CD4-positive, alpha-beta T cell (primary cell): ENCODE results near the gene EMC9. TPM values are rescaled to one million over a fixed set of nuclear protein-coding genes. Genes with fewer than 3 reads are reported as not detected.
A peak's percentile ranks its signal among the peaks of the same experiment; 100 is the strongest.
"Not testable (repeated sequence)": the region's sequence is repeated elsewhere in the genome, so short reads cannot be mapped to it uniquely, and the experiment has no call there.

ENCODE experiments used
- ATAC-seq: fragments of 200-7000 bp; cut with Tn5 transposase; one replicate; pipeline ENCODE4 v1.10.0; 2022; ENCODE audit warnings: mild to moderate bottlenecking; ENCODE audit not compliant: poor library complexity
- CTCF ChIA-PET: fragments of 350-600 bp; sonication (Branson Sonifier 250); formaldehyde crosslinking; loops from one replicate; lab custom pipeline; 2021; ENCODE audit warnings: antibody characterized with exemption, inconsistent platforms; lab: Charles Lee
- POLR2A ChIA-PET: fragments of 350-600 bp; sonication (Branson Sonifier 250); formaldehyde crosslinking; loops from one replicate; lab custom pipeline; 2021; ENCODE audit warnings: antibody characterized with exemption, inconsistent platforms; lab: Charles Lee
- DNase-seq, 14 experiments: peaks; one replicate each; pipeline ENCODE4 v3.0.0-alpha.2; 2013 to 2020; ENCODE audit warnings: mixed read lengths in 2 of 14
- H3K27ac ChIP-seq, 2 donors: one replicate each; pipeline versions ENCODE4 v1.5.1 to v1.7.0; 2013; ENCODE audit warnings: low read length in 2 of 2, low read depth in 1 of 2, mild to moderate bottlenecking in 1 of 2
- H3K27me3 ChIP-seq, 2 experiments: 1 replicate in 1 of 2; 2 replicates in 1 of 2; pipeline versions ENCODE4 v1.6.1 to v1.7.0; 2013; ENCODE audit warnings: low read length in 2 of 2, control low read depth in 1 of 2, mild to moderate bottlenecking in 1 of 2, moderate library complexity in 1 of 2; ENCODE audit not compliant: insufficient read depth in 2 of 2, control insufficient read depth in 1 of 2
- H3K36me3 ChIP-seq: one replicate; pipeline ENCODE4 v1.6.1; 2013; ENCODE audit warnings: low read length, control low read depth; ENCODE audit not compliant: insufficient read depth
- H3K4me1 ChIP-seq: one replicate; pipeline ENCODE4 v1.6.1; 2013; ENCODE audit warnings: low read length, control low read depth; ENCODE audit not compliant: insufficient read depth
- H3K4me3 ChIP-seq: one replicate; pipeline ENCODE4 v1.5.1; 2013; ENCODE audit warnings: mild to moderate bottlenecking, low read length, moderate library complexity
- H3K9me3 ChIP-seq, 2 experiments: 1 replicate in 1 of 2; 2 replicates in 1 of 2; pipeline versions ENCODE4 v1.6.1 to v1.7.0; 2013; ENCODE audit warnings: low read length in 2 of 2, mild to moderate bottlenecking in 2 of 2, control low read depth in 1 of 2, moderate library complexity in 1 of 2; ENCODE audit not compliant: control insufficient read depth in 1 of 2, insufficient read depth in 1 of 2
- H3K27ac Mint-ChIP-seq: one replicate; pipeline ENCODE4 v1.8.0; 2020; ENCODE audit warnings: mixed read lengths
- H3K27me3 Mint-ChIP-seq: one replicate; pipeline ENCODE4 v1.8.0; 2021; ENCODE audit warnings: mixed read lengths
- H3K36me3 Mint-ChIP-seq: one replicate; pipeline ENCODE4 v1.8.0; 2021; ENCODE audit warnings: low read depth, mixed read lengths
- H3K4me1 Mint-ChIP-seq: one replicate; pipeline ENCODE4 v1.8.0; 2021; ENCODE audit warnings: low read depth, mixed read lengths
- H3K4me3 Mint-ChIP-seq: one replicate; pipeline ENCODE4 v1.8.0; 2020; ENCODE audit warnings: mild to moderate bottlenecking, mixed read lengths
- H3K9me3 Mint-ChIP-seq: one replicate; pipeline ENCODE4 v1.8.0; 2020; ENCODE audit warnings: mixed read lengths
- intact Hi-C, 2 experiments: fragments of 100-400 bp; cut with DNase I in 1 of 2; cut with micrococcal nuclease in 1 of 2; formaldehyde crosslinking; loops; one replicate each; pipeline versions ENCODE4 v1.15.1 to v1.9.0; 2023 to 2025; cut with DNase I, micrococcal nuclease
- total RNA-seq, 174 experiments: library from RNA in 2 of 174; stranded (reverse) in 2 of 174; gene quantifications; one replicate each; pipeline ENCODE4 v1.2.3 and lab custom pipeline; 2021 to 2026
- TF ChIP-seq, protein P1 (sequence below): fragments of 200-600 bp; IDR thresholded peaks from one replicate; pipeline ENCODE4 v1.8.0; 2022; ENCODE audit warnings: antibody characterized with exemption, mild to moderate bottlenecking

EMC9 gene
- total RNA-seq, 2 experiments from 2014 or later: 11.8 to 13.1 TPM

- H3K4me1 ChIP-seq: peaks cover 25% of the 10 kb centered on the region
- H3K27ac Mint-ChIP-seq: peak overlapping the region; percentile 95
- H3K9me3 Mint-ChIP-seq: no peaks in the 10 kb centered on the region
- H3K4me1 Mint-ChIP-seq: peaks cover 13% of the 10 kb centered on the region
- H3K4me3 Mint-ChIP-seq: no peak overlapping the region
- CTCF ChIA-PET: interaction anchor here (0.7 to 5.3 kb wide), 6 partner anchors 20 to 104 kb away, joined by 3 to 48 read pairs (median 13); partner anchors contain the start of genes EMC9, IRF9, PSME2 and RNF31
- TF ChIP-seq, protein P1, sequence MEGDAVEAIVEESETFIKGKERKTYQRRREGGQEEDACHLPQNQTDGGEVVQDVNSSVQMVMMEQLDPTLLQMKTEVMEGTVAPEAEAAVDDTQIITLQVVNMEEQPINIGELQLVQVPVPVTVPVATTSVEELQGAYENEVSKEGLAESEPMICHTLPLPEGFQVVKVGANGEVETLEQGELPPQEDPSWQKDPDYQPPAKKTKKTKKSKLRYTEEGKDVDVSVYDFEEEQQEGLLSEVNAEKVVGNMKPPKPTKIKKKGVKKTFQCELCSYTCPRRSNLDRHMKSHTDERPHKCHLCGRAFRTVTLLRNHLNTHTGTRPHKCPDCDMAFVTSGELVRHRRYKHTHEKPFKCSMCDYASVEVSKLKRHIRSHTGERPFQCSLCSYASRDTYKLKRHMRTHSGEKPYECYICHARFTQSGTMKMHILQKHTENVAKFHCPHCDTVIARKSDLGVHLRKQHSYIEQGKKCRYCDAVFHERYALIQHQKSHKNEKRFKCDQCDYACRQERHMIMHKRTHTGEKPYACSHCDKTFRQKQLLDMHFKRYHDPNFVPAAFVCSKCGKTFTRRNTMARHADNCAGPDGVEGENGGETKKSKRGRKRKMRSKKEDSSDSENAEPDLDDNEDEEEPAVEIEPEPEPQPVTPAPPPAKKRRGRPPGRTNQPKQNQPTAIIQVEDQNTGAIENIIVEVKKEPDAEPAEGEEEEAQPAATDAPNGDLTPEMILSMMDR: no peak
- H3K36me3 ChIP-seq: no peaks in the 10 kb centered on the region
- ATAC-seq (no peak), DNase-seq (no peak)
- H3K27me3 Mint-ChIP-seq: no peaks in the 10 kb centered on the region
- no peaks in the 10 kb centered on the region for H3K27me3 ChIP-seq
- no peaks in the 10 kb centered on the region for H3K9me3 ChIP-seq
- no peak overlapping the region for H3K4me3 ChIP-seq
- peaks cover 18% of the 10 kb centered on the region for H3K36me3 Mint-ChIP-seq
- no peak overlapping the region for H3K27ac ChIP-seq
- POLR2A ChIA-PET: interaction anchor here (0.6 to 5.2 kb wide), 10 partner anchors 15 to 1015 kb away, joined by 3 to 72 read pairs (median 4); partner anchors contain the start of genes ACIN1, C14orf119, EMC9 and IRF9
- intact Hi-C loops: loop anchor here (5.0 to 10.0 kb wide), 4 partner anchors 187 to 643 kb away; partner anchors contain the start of genes AP1G2 (in 1 of the 2), DHRS1 (in 1 of the 2), NGDN (in 1 of the 2) and NOP9 (in 1 of the 2)
These were observed 31.3 kb downstream of the EMC9 start for GRCh38 chr14:24110060-24110459.

GRCh38 chr14:24108336-24108874 lies 33.0 kb downstream of the EMC9 start:
- POLR2A ChIA-PET: interaction anchor here (0.7 to 5.2 kb wide), 20 partner anchors 13 to 188 kb away, joined by 3 to 72 read pairs (median 7); partner anchors contain the start of genes CARMIL3, CHMP4A, DHRS4L2 and EMC9
- peak overlapping the region; percentile 83 for H3K4me3 Mint-ChIP-seq
- peaks cover 10% of the 10 kb centered on the region for H3K4me1 Mint-ChIP-seq
- H3K27me3 ChIP-seq: no peaks in the 10 kb centered on the region
- ATAC-seq: peak; percentile 25
- intact Hi-C loops: loop anchor here (1.0 to 5.0 kb wide), 4 partner anchors 14 to 121 kb away; partner anchors contain the start of genes DHRS4L2 (in 1 of the 2) and PCK2 (in 1 of the 2)
- H3K9me3 Mint-ChIP-seq: no peaks in the 10 kb centered on the region
- no peak for DNase-seq
- peaks cover 14% of the 10 kb centered on the region for H3K36me3 Mint-ChIP-seq
- H3K27ac Mint-ChIP-seq: peak overlapping the region; percentile 95
- H3K4me1 ChIP-seq: peaks cover 20% of the 10 kb centered on the region
- H3K36me3 ChIP-seq: peaks cover 10% of the 10 kb centered on the region
- no peak overlapping the region for H3K4me3 ChIP-seq
- CTCF ChIA-PET: interaction anchor here (0.5 to 5.3 kb wide), 36 partner anchors 9 to 443 kb away, joined by 3 to 63 read pairs (median 4); partner anchors contain the start of genes CARMIL3, CBLN3, DHRS4L2 and EMC9
- TF ChIP-seq, protein P1: no peak
- no peaks in the 10 kb centered on the region for H3K27me3 Mint-ChIP-seq
- peak overlapping the region; percentile 28 to 39 for H3K27ac ChIP-seq
- H3K9me3 ChIP-seq: no peaks in the 10 kb centered on the region

DNA sequence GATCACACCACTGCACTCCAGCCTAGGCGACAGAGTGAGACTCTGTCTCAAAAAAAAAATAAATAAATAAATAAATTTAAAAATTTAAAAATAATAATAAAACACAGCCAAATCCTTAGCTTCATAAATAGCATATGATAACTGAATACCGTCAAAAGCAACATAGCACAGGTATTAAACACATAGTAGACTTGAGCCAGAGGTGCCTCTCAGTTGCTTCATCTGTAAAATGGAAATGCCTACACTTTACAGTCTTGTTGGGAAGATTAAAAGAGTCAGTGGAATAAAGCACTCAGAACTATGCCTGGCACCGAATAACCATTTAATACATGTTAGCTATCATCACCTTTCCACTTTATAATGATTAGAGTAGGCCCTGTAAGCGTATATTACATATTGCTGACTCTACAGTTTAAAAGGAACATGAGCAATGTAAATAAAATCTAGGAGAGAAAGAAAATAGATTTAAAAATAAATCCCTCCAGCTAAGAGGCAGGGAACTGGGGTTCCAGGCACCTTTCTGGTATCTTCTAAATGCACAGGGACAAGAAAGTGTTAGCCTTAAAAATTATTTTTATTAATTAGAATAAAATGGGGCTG lies 34.6 kb downstream of the EMC9 start:
- Mint-ChIP-seq H3K4me1 (peaks cover 10% of the 10 kb centered on the region), H3K4me3 (no peak overlapping the region), H3K27ac (no peak overlapping the region), H3K27me3 (no peaks in the 10 kb centered on the region), H3K36me3 (peaks cover 22% of the 10 kb centered on the region), H3K9me3 (no peaks in the 10 kb centered on the region)
- POLR2A ChIA-PET: interaction anchor here (1.2 to 5.2 kb wide), 3 partner anchors 12 to 497 kb away, joined by 3 to 72 read pairs (median 3); partner anchors contain the start of gene PCK2
- intact Hi-C loops: loop anchor here in 1 of 2 experiments (5.0 kb wide), 1 partner anchor 119 kb away; the partner anchor contains the start of gene DHRS4L2
- ATAC-seq (no peak), DNase-seq (no peak)
- Histone ChIP-seq H3K36me3 (peaks cover 18% of the 10 kb centered on the region), H3K9me3 (no peaks in the 10 kb centered on the region), H3K4me1 (peaks cover 17% of the 10 kb centered on the region), H3K27ac (no peak overlapping the region), H3K27me3 (no peaks in the 10 kb centered on the region), H3K4me3 (no peak overlapping the region)
- TF ChIP-seq, protein P1: no peak
- CTCF ChIA-PET: interaction anchor here (1.2 to 5.3 kb wide), 6 partner anchors 12 to 70 kb away, joined by 3 to 63 read pairs (median 6); partner anchors contain the start of genes IRF9 and PCK2

DNA sequence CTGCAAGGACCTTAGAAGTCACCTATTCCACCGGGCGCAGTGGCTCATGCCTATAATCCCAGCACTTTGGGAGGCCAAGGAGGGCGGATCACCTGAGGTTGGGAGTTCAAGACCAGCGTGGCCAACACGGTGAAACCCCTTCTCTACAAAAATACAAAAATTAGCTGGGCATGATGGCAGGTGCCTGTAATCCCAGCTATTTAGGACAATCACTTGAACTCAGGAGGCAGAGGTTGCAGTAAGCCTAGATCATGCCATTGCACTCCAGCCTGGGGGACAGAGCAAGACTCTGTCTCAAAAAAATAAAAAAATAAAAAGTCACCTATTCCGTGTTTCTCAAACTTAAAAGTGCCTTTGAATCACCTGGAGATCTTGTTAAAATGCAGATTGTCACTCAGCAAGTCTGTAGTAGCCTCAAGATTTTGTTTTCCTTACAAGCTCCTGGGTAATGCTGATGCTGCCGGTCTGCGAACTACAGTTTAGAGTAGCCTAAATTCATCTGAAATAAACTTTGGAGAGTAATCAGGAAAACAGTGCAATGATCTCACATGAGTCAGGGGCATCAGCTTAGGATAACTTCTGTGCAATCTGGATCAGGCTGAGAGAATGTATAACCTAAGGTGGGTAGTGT lies 35.7 kb downstream of the EMC9 start:
- intact Hi-C loops: loop anchor here in 1 of 2 experiments (5.0 kb wide), 1 partner anchor 118 kb away; the partner anchor contains the start of gene DHRS4L2
- not testable (repeated sequence) for H3K27me3 ChIP-seq, H3K9me3 Mint-ChIP-seq, H3K27ac ChIP-seq, H3K4me3 ChIP-seq, H3K9me3 ChIP-seq, H3K4me3 Mint-ChIP-seq, DNase-seq, H3K4me1 Mint-ChIP-seq, H3K27me3 Mint-ChIP-seq, ATAC-seq
- Mint-ChIP-seq H3K36me3 (peaks cover 29% of the 10 kb centered on the region), H3K27ac (peak overlapping the region; percentile 56)
- POLR2A ChIA-PET: interaction anchor here (1.0 to 2.2 kb wide), 6 partner anchors 9 to 496 kb away, joined by 3 to 14 read pairs (median 3); partner anchors contain the start of genes DCAF11 and NRL
- CTCF ChIA-PET: interaction anchor here (1.7 kb wide), 1 partner anchor 69 kb away, joined by 3 read pairs; no protein-coding TSS in a partner anchor
- Histone ChIP-seq H3K36me3 (peaks cover 28% of the 10 kb centered on the region), H3K4me1 (peaks cover 15% of the 10 kb centered on the region)
